CD4-positive, alpha-beta memory T cell (primary cell): Measurements from ENCODE around the gene SIGLEC8. TPM values are rescaled to one million over a fixed set of nuclear protein-coding genes. Genes with fewer than 3 reads are reported as not detected.
"Not testable (repeated sequence)": the region's sequence is repeated elsewhere in the genome, so short reads cannot be mapped to it uniquely, and the experiment has no call there.

Source experiments
- CTCF ChIA-PET: fragments of 350-600 bp; sonication (Branson Sonifier 250); formaldehyde crosslinking; loops from one replicate; lab custom pipeline; 2021; ENCODE audit warnings: inconsistent platforms; ENCODE audit not compliant: partially characterized antibody; lab: Charles Lee
- POLR2A ChIA-PET: fragments of 350-600 bp; sonication (Branson Sonifier 250); formaldehyde crosslinking; loops from one replicate; lab custom pipeline; 2021; ENCODE audit not compliant: partially characterized antibody; lab: Charles Lee
- DNase-seq, 5 donors: peaks; one replicate each; pipeline versions ENCODE4 v3.0.0 to v3.0.0-alpha.2; 2020 to 2022; ENCODE audit warnings: mixed read lengths in 1 of 5
- H3K27ac ChIP-seq: one replicate; pipeline ENCODE4 v1.7.0; 2013; ENCODE audit warnings: low read depth, low read length
- H3K27me3 ChIP-seq: 2 replicates; pipeline ENCODE4 v1.7.0; 2013; ENCODE audit warnings: mild to moderate bottlenecking, low read length, moderate library complexity; ENCODE audit not compliant: insufficient read depth
- H3K36me3 ChIP-seq: 2 replicates; pipeline ENCODE4 v1.7.0; 2013; ENCODE audit warnings: mild to moderate bottlenecking, low read length, moderate library complexity; ENCODE audit not compliant: insufficient read depth
- H3K4me1 ChIP-seq: 2 replicates; pipeline ENCODE4 v1.7.0; 2013; ENCODE audit warnings: mild to moderate bottlenecking, low read length, moderate library complexity; ENCODE audit not compliant: insufficient read depth
- H3K4me3 ChIP-seq, 2 donors: one replicate each; pipeline ENCODE4 v1.7.0; 2013; ENCODE audit warnings: low read length in 2 of 2, mild to moderate bottlenecking in 1 of 2
- H3K9me3 ChIP-seq, 2 donors: one replicate each; pipeline ENCODE4 v1.7.0; 2013; ENCODE audit warnings: low read length in 2 of 2, control low read depth in 1 of 2; ENCODE audit not compliant: control insufficient read depth in 1 of 2
- H3K27ac Mint-ChIP-seq, 7 donors: one replicate each; pipeline ENCODE4 v1.8.0; 2020 to 2021; ENCODE audit warnings: mixed read lengths in 7 of 7, mild to moderate bottlenecking in 6 of 7, inconsistent platforms in 3 of 7, moderate library complexity in 3 of 7
- H3K27me3 Mint-ChIP-seq, 2 donors: one replicate each; pipeline ENCODE4 v1.8.0; 2020 to 2021; ENCODE audit warnings: mixed read lengths in 2 of 2
- H3K36me3 Mint-ChIP-seq, 2 donors: one replicate each; pipeline ENCODE4 v1.8.0; 2020 to 2021; ENCODE audit warnings: mixed read lengths in 2 of 2, inconsistent platforms in 1 of 2, mild to moderate bottlenecking in 1 of 2
- H3K4me1 Mint-ChIP-seq, 4 donors: one replicate each; pipeline ENCODE4 v1.8.0; 2020 to 2021; ENCODE audit warnings: mixed read lengths in 4 of 4, mild to moderate bottlenecking in 1 of 4
- H3K4me3 Mint-ChIP-seq, 8 donors: one replicate each; pipeline ENCODE4 v1.8.0; 2020 to 2021; ENCODE audit warnings: mixed read lengths in 8 of 8, mild to moderate bottlenecking in 7 of 8, moderate library complexity in 6 of 8, inconsistent platforms in 3 of 8
- H3K9me3 Mint-ChIP-seq, 8 donors: one replicate each; pipeline ENCODE4 v1.8.0; 2020 to 2021; ENCODE audit warnings: mixed read lengths in 8 of 8, mild to moderate bottlenecking in 5 of 8, inconsistent platforms in 3 of 8, moderate library complexity in 1 of 8
- intact Hi-C: fragments of 100-400 bp; cut with micrococcal nuclease; formaldehyde crosslinking; loops from one replicate; pipeline ENCODE4 v1.15.1; 2023
- polyA plus RNA-seq, 2 donors: library from polyadenylated mRNA; unstranded; fragments of 300-500 nt; fragmentation: Illumina TruSeq; gene quantifications; one replicate each; pipeline ENCODE4 v1.2.3, GENCODE V29; 2021
- total RNA-seq, 2 experiments: library from RNA; stranded (reverse); gene quantifications; one replicate each; pipeline ENCODE4 v1.2.3, GENCODE V29; 2021

Gene SIGLEC8
- total and polyA plus RNA-seq, 4 experiments from 2014 or later: not detected

- ChIA-PET POLR2A (no interaction called here), CTCF (interaction anchor here (1.2 kb wide), 1 partner anchor 189 kb away, joined by 5 read pairs; no protein-coding TSS in a partner anchor)
- Histone ChIP-seq H3K4me1 (no peaks in the 10 kb centered on the region), H3K27ac (no peak overlapping the region), H3K9me3 (no peaks in the 10 kb centered on the region), H3K36me3 (no peaks in the 10 kb centered on the region), H3K4me3 (no peak overlapping the region), H3K27me3 (no peaks in the 10 kb centered on the region)
- no peaks in the 10 kb centered on the region for H3K9me3 Mint-ChIP-seq
- H3K27me3 Mint-ChIP-seq: peaks cover 14 to 24% of the 10 kb centered on the region in 2 donors
- no peak for DNase-seq
- peaks cover 3 to 15% (median 10%) of the 10 kb centered on the region in 4 donors for H3K4me1 Mint-ChIP-seq
- intact Hi-C loops: no loop called here
- no peak overlapping the region for H3K4me3 Mint-ChIP-seq
- H3K27ac Mint-ChIP-seq: no peak overlapping the region
- H3K36me3 Mint-ChIP-seq: no peaks in the 10 kb centered on the region
Observed at GRCh38 chr19:51467864-51468544, 9.8 kb upstream of the SIGLEC8 start.

GRCh38 chr19:51466723-51467122 is 8.5 kb upstream of the SIGLEC8 start:
- Histone ChIP-seq H3K4me1 (no peaks in the 10 kb centered on the region), H3K27ac (no peak overlapping the region), H3K36me3 (no peaks in the 10 kb centered on the region), H3K27me3 (peaks cover 10% of the 10 kb centered on the region), H3K4me3 (no peak overlapping the region), H3K9me3 (no peaks in the 10 kb centered on the region)
- H3K27me3 Mint-ChIP-seq: peaks cover 9 to 27% of the 10 kb centered on the region in 2 donors
- no peak for DNase-seq
- ChIA-PET CTCF (interaction anchor here (0.6 to 0.9 kb wide), 2 partner anchors 11 to 45 kb away, joined by 3 read pairs; no protein-coding TSS in a partner anchor), POLR2A (no interaction called here)
- H3K36me3 Mint-ChIP-seq: no peaks in the 10 kb centered on the region
- H3K4me3 Mint-ChIP-seq: no peak overlapping the region
- no peaks in the 10 kb centered on the region for H3K9me3 Mint-ChIP-seq
- H3K27ac Mint-ChIP-seq: no peak overlapping the region
- H3K4me1 Mint-ChIP-seq: peaks cover 2 to 18% (median 11%) of the 10 kb centered on the region in 4 donors
- intact Hi-C loops: no loop called here

- H3K36me3 Mint-ChIP-seq, POLR2A ChIA-PET, CTCF ChIA-PET, H3K27ac ChIP-seq, H3K4me3 ChIP-seq, H3K4me1 ChIP-seq, intact Hi-C loops, DNase-seq, H3K9me3 Mint-ChIP-seq, H3K36me3 ChIP-seq, H3K27me3 ChIP-seq, H3K4me3 Mint-ChIP-seq, H3K9me3 ChIP-seq: not testable (repeated sequence)
- Mint-ChIP-seq H3K27me3 (peaks cover 12 to 33% of the 10 kb centered on the region in 2 donors), H3K4me1 (peaks cover 2 to 18% (median 12%) of the 10 kb centered on the region in 4 donors), H3K27ac (peak overlapping the region in 1 of 7 donors; percentile 67)
Observed at GRCh38 chr19:51463976-51464581, 5.8 kb upstream of the SIGLEC8 start.

- POLR2A ChIA-PET: no interaction called here
- CTCF ChIA-PET: interaction anchor here (0.6 to 1.3 kb wide), 2 partner anchors 8 to 11 kb away, joined by 3 read pairs; no protein-coding TSS in a partner anchor
- H3K4me1 ChIP-seq: no peaks in the 10 kb centered on the region
- no peaks in the 10 kb centered on the region for H3K36me3 ChIP-seq
- intact Hi-C loops: no loop called here
- Mint-ChIP-seq H3K36me3 (no peaks in the 10 kb centered on the region), H3K27me3 (peaks cover 12 to 33% of the 10 kb centered on the region in 2 donors), H3K9me3 (no peaks in the 10 kb centered on the region), H3K4me1 (peaks cover 2 to 21% (median 8%) of the 10 kb centered on the region in 4 donors), H3K27ac (no peak overlapping the region), H3K4me3 (no peak overlapping the region)
- peak in 1 of 5 donors; percentile 28 for DNase-seq
- no peak overlapping the region for H3K4me3 ChIP-seq
- no peaks in the 10 kb centered on the region for H3K9me3 ChIP-seq
- H3K27me3 ChIP-seq: peaks cover 10% of the 10 kb centered on the region
- no peak overlapping the region for H3K27ac ChIP-seq
Observed at GRCh38 chr19:51462681-51463080, 4.4 kb upstream of the SIGLEC8 start.

GRCh38 chr19:51462276-51462675 is 4.0 kb upstream of the SIGLEC8 start:
- Histone ChIP-seq H3K4me3 (no peak overlapping the region), H3K27me3 (peaks cover 10% of the 10 kb centered on the region), H3K4me1 (no peaks in the 10 kb centered on the region), H3K36me3 (no peaks in the 10 kb centered on the region), H3K27ac (no peak overlapping the region), H3K9me3 (no peaks in the 10 kb centered on the region)
- POLR2A ChIA-PET: no interaction called here
- CTCF ChIA-PET: interaction anchor here (1.3 kb wide), 1 partner anchor 12 kb away, joined by 3 read pairs; no protein-coding TSS in a partner anchor
- DNase-seq: peak in 1 of 5 donors; percentile 17
- no peaks in the 10 kb centered on the region for H3K36me3 Mint-ChIP-seq
- intact Hi-C loops: no loop called here
- no peak overlapping the region for H3K4me3 Mint-ChIP-seq
- peaks cover 12 to 29% of the 10 kb centered on the region in 2 donors for H3K27me3 Mint-ChIP-seq
- no peaks in the 10 kb centered on the region for H3K9me3 Mint-ChIP-seq
- H3K4me1 Mint-ChIP-seq: peaks cover 2 to 18% (median 6%) of the 10 kb centered on the region in 4 donors
- H3K27ac Mint-ChIP-seq: no peak overlapping the region

- H3K27ac Mint-ChIP-seq: no peak overlapping the region
- no peak overlapping the region for H3K27ac ChIP-seq
- H3K4me3 Mint-ChIP-seq: no peak overlapping the region
- no peaks in the 10 kb centered on the region for H3K9me3 Mint-ChIP-seq
- no peaks in the 10 kb centered on the region for H3K9me3 ChIP-seq
- peaks cover 2 to 18% (median 5%) of the 10 kb centered on the region in 4 donors for H3K4me1 Mint-ChIP-seq
- H3K4me1 ChIP-seq: no peaks in the 10 kb centered on the region
- CTCF ChIA-PET: no interaction called here
- no peaks in the 10 kb centered on the region for H3K36me3 Mint-ChIP-seq
- H3K4me3 ChIP-seq: no peak overlapping the region
- no peak for DNase-seq
- POLR2A ChIA-PET: no interaction called here
- H3K36me3 ChIP-seq: no peaks in the 10 kb centered on the region
- H3K27me3 ChIP-seq: peaks cover 10% of the 10 kb centered on the region
- H3K27me3 Mint-ChIP-seq: peaks cover 12 to 29% of the 10 kb centered on the region in 2 donors
- intact Hi-C loops: no loop called here
Observed at GRCh38 chr19:51461723-51462161, 3.5 kb upstream of the SIGLEC8 start.
